ENCODE measurements around the gene ROBO2. TPM values are rescaled to one million over a fixed set of nuclear protein-coding genes. Genes with fewer than 3 reads are reported as not detected.

Gene ROBO2
- total RNA-seq, 1 donor from 2014 or later, result 2.9 TPM

DNA sequence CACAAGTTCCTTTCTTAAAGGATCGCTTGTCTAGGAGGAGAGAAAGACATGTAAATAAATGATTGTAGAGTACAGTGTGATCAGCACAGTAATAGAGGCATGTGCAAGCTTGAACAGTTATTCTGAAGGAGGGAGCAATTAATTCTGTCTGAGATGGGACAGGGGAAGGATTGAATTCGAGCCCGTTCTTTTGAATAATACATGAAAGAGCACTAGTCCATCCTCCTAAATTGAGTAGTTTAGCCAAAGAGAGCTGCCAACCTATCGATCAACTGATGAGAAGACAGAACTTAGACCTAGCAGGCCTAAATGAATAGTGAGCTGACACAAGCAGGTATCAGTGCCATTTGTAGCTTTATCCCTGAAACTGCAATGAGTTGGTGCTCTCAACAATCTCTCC lies 142.4 kb downstream of the ROBO2 start:
- Histone ChIP-seq H3K4me1 (no peaks in the 10 kb centered on the region), H3K27me3 (no peaks in the 10 kb centered on the region), H3K36me3 (no peaks in the 10 kb centered on the region), H3K27ac (no peak overlapping the region), H3K9me3 (no peaks in the 10 kb centered on the region), H3K4me3 (no peak overlapping the region)
- TF ChIP-seq, protein P1, sequence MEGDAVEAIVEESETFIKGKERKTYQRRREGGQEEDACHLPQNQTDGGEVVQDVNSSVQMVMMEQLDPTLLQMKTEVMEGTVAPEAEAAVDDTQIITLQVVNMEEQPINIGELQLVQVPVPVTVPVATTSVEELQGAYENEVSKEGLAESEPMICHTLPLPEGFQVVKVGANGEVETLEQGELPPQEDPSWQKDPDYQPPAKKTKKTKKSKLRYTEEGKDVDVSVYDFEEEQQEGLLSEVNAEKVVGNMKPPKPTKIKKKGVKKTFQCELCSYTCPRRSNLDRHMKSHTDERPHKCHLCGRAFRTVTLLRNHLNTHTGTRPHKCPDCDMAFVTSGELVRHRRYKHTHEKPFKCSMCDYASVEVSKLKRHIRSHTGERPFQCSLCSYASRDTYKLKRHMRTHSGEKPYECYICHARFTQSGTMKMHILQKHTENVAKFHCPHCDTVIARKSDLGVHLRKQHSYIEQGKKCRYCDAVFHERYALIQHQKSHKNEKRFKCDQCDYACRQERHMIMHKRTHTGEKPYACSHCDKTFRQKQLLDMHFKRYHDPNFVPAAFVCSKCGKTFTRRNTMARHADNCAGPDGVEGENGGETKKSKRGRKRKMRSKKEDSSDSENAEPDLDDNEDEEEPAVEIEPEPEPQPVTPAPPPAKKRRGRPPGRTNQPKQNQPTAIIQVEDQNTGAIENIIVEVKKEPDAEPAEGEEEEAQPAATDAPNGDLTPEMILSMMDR (IDR thresholded peaks at IDR 0.05), result no peak
- no peak for DNase-seq (ENCODE audit: low spot score in 2 of 2)
- intact Hi-C loops (cut with DNase I), result no loop called here

DNA sequence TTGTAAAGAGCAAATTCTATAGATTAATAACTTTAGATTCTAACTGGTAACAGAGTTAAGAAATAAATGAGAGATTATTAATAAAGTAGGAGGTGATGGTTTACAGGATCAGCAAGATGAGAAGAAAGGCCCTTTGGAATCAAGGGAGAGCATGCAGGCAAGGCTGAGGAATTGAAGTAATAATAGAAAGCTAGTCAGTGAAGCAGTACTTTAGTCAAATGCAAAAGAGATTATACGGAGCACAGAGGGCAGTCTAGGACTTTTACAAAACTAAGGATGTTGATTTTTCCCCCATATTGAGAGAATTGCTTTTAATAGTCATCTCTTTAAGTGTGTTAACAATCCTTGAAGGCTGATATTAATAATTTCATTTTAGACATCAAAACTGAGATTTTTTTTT lies 146.4 kb downstream of the ROBO2 start:
- H3K4me1 ChIP-seq, result no peaks in the 10 kb centered on the region
- DNase-seq (ENCODE audit: low spot score in 2 of 2), result no peak
- intact Hi-C loops (cut with DNase I), result no loop called here
- no peaks in the 10 kb centered on the region for H3K9me3 ChIP-seq
- H3K27ac ChIP-seq, result no peak overlapping the region
- H3K36me3 ChIP-seq, result no peaks in the 10 kb centered on the region
- H3K27me3 ChIP-seq, result no peaks in the 10 kb centered on the region
- TF ChIP-seq, protein P1 (IDR thresholded peaks at IDR 0.05), result no peak
- no peak overlapping the region for H3K4me3 ChIP-seq

DNA sequence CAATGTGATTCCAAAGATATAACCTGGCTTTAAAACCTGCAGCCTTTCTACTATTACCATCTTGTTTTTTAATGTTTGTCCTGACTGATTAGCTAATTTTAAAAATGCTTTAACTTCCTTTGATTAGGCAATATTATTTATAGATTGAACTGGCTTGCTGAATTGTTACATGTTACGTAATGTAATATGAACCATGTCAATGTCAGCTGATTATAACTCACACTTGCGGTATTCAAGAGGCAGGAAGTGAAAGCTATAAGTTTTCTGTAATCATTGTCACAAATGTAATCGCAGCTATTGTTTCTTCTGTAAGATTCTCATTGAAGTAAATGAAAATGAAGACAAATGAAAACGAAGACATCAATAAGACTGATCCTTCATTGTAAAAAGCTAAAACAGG lies 146.8 kb downstream of the ROBO2 start:
- H3K27ac ChIP-seq, result no peak overlapping the region
- TF ChIP-seq, protein P1 (IDR thresholded peaks at IDR 0.05), result no peak
- intact Hi-C loops (cut with DNase I), result no loop called here
- no peaks in the 10 kb centered on the region for H3K36me3 ChIP-seq
- H3K27me3 ChIP-seq, result no peaks in the 10 kb centered on the region
- H3K4me1 ChIP-seq, result no peaks in the 10 kb centered on the region
- no peaks in the 10 kb centered on the region for H3K9me3 ChIP-seq
- no peak for DNase-seq (ENCODE audit: low spot score in 2 of 2)
- no peak overlapping the region for H3K4me3 ChIP-seq

DNA sequence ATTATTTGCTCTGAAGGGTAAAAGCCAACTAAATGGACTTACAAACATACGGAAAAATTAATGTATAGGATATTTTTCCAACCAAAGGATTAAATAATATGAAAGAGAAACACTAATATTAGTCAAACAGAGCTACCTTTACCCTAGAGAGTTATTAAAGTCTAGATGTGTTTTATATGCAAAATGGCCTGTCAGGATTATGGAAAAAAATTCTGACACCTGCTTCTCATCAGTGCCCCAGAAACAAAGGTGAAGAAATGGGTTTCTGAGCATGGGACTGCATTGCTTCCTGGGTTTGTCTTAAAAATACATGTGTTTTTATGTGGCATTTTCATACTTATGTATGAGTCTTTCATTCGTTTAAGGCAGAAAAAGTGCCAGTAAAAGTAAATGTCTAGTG lies 148.3 kb downstream of the ROBO2 start:
- Histone ChIP-seq H3K9me3 (no peaks in the 10 kb centered on the region), H3K27me3 (no peaks in the 10 kb centered on the region), H3K4me3 (no peak overlapping the region), H3K27ac (no peak overlapping the region), H3K4me1 (no peaks in the 10 kb centered on the region), H3K36me3 (no peaks in the 10 kb centered on the region)
- TF ChIP-seq, protein P1 (IDR thresholded peaks at IDR 0.05), result no peak
- no peak for DNase-seq (ENCODE audit: low spot score in 2 of 2)
- intact Hi-C loops (cut with DNase I), result no loop called here

DNA sequence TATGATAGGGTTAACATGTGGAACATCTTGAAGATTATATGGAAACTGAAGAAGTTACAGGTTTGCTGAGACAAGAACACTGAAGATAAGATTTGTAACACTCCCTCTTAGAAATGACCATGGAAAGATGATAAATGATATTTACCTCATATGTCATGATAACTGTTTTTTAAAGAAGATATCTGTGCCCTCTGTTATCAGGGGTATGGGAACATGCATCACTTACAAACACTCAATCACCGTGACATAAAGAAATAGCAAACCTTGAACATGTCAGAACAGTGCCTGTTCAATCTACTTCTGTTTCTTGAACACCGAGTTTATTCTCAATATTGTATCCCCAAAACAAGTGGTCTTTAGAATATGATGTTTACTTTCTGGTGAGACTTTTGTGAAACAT lies 149.4 kb downstream of the ROBO2 start:
- no peaks in the 10 kb centered on the region for H3K4me1 ChIP-seq
- no peak overlapping the region for H3K4me3 ChIP-seq
- H3K27ac ChIP-seq, result no peak overlapping the region
- H3K27me3 ChIP-seq, result no peaks in the 10 kb centered on the region
- no peak for DNase-seq (ENCODE audit: low spot score in 2 of 2)
- no peaks in the 10 kb centered on the region for H3K9me3 ChIP-seq
- TF ChIP-seq, protein P1 (IDR thresholded peaks at IDR 0.05), result no peak
- no peaks in the 10 kb centered on the region for H3K36me3 ChIP-seq
- intact Hi-C loops (cut with DNase I), result no loop called here

DNA sequence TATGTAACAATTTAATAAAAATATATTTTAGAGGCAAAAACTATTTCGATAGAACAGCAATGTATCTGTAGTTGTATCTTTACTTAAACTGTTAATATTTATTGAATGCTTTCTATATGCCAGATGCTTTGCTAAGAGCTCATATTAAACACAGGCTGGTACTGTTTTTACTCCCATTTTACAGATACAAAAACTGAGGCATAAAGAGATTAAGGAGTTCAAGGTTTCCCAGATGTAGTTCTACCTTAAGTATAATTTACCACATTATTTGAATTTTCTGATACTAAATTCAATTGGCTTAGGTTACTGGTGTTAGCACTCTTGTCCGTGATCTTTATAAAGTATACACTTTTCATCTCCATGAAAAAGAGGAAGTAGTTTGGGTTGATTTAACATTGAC lies 149.8 kb downstream of the ROBO2 start:
- H3K4me3 ChIP-seq, result no peak overlapping the region
- no peaks in the 10 kb centered on the region for H3K36me3 ChIP-seq
- intact Hi-C loops (cut with DNase I), result no loop called here
- TF ChIP-seq, protein P1 (IDR thresholded peaks at IDR 0.05), result no peak
- no peaks in the 10 kb centered on the region for H3K4me1 ChIP-seq
- H3K9me3 ChIP-seq, result no peaks in the 10 kb centered on the region
- no peak for DNase-seq (ENCODE audit: low spot score in 2 of 2)
- peak overlapping the region in 1 of 2 donors; percentile 41 for H3K27ac ChIP-seq
- H3K27me3 ChIP-seq, result no peaks in the 10 kb centered on the region

All from ascending aorta (tissue), 2 donors.